ENCODE results near the gene OR4X1. TPM values are rescaled to one million over a fixed set of nuclear protein-coding genes. Genes with fewer than 3 reads are reported as not detected.
A peak's percentile ranks its signal among the peaks of the same experiment; 100 is the strongest.
"Not testable (repeated sequence)": the region's sequence is repeated elsewhere in the genome, so short reads cannot be mapped to it uniquely, and the experiment has no call there.

Gene OR4X1
- polyA plus RNA-seq, 4 donors, result not detected

DNA sequence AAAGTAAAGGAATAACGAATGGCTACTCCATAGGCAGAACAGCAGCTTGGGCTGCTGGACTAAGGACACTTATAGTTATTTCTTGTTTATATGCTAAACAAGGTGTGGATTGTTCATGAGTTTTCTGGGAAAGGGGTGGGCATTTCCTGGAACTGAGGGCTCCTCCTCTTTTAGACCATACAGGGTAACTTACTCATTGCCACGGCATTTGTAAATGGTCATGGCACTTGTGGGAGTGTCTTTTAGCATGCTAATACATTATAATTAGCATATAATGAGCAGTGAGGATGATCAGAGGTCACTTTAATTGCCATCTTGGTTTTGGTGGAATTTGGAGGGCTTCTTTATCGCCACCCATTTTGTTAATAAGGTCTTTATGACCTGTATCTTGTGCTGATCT is 7.0 kb downstream of the OR4X1 start:
- 62 to 69% (median 62%) methylated on average over 3 of the region's 3 CpGs for WGBS, 3 donors
- H3K36me3 ChIP-seq (ENCODE audit: control insufficient read depth in 3 of 3, insufficient read depth in 2 of 3, low read depth in 1 of 3, low read length in 3 of 3), result no peaks in the 10 kb centered on the region
- H3K4me3 ChIP-seq (ENCODE audit: low read depth in 1 of 3, low read length in 3 of 3), result no peak overlapping the region
- H3K27ac ChIP-seq (ENCODE audit: low read depth in 1 of 3, low read length in 2 of 3), result no peak overlapping the region
- peaks cover 0 to 3% of the 10 kb centered on the region in 2 donors for H3K9me3 ChIP-seq (ENCODE audit: control insufficient read depth in 2 of 2, insufficient read depth in 1 of 2, low read depth in 1 of 2, low read length in 1 of 2)
- H3K4me1 ChIP-seq (ENCODE audit: control insufficient read depth in 3 of 3, insufficient read depth in 2 of 3, low read depth in 1 of 3, low read length in 2 of 3), result no peaks in the 10 kb centered on the region
- no peak for FAIRE-seq
- H3K27me3 ChIP-seq (ENCODE audit: control insufficient read depth in 3 of 3, insufficient read depth in 3 of 3, low read length in 3 of 3), result peaks cover 0 to 5% (median 0%) of the 10 kb centered on the region in 3 donors
- DNase-seq, result no peak

- Histone ChIP-seq H3K4me3 (ENCODE audit: low read depth in 1 of 3, low read length in 3 of 3) (no peak overlapping the region), H3K27ac (ENCODE audit: low read depth in 1 of 3, low read length in 2 of 3) (no peak overlapping the region), H3K27me3 (ENCODE audit: control insufficient read depth in 3 of 3, insufficient read depth in 3 of 3, low read length in 3 of 3) (peaks cover 0 to 5% (median 0%) of the 10 kb centered on the region in 3 donors), H3K9me3 (ENCODE audit: control insufficient read depth in 2 of 2, insufficient read depth in 1 of 2, low read depth in 1 of 2, low read length in 1 of 2) (peaks cover 0 to 3% of the 10 kb centered on the region in 2 donors), H3K36me3 (ENCODE audit: control insufficient read depth in 3 of 3, insufficient read depth in 2 of 3, low read depth in 1 of 3, low read length in 3 of 3) (no peaks in the 10 kb centered on the region), H3K4me1 (ENCODE audit: control insufficient read depth in 3 of 3, insufficient read depth in 2 of 3, low read depth in 1 of 3, low read length in 2 of 3) (no peaks in the 10 kb centered on the region)
- no peak for DNase-seq
- WGBS, 3 donors, result 25 to 56% (median 52%) methylated on average over 1 of the region's 1 CpG
- no peak for FAIRE-seq
These were observed 8.9 kb downstream of the OR4X1 start for GRCh38 chr11:48272606-48273005.

- Histone ChIP-seq H3K9me3 (ENCODE audit: control insufficient read depth in 2 of 2, insufficient read depth in 1 of 2, low read depth in 1 of 2, low read length in 1 of 2) (peaks cover 0 to 6% of the 10 kb centered on the region in 2 donors), H3K36me3 (ENCODE audit: control insufficient read depth in 3 of 3, insufficient read depth in 2 of 3, low read depth in 1 of 3, low read length in 3 of 3) (no peaks in the 10 kb centered on the region), H3K4me1 (ENCODE audit: control insufficient read depth in 3 of 3, insufficient read depth in 2 of 3, low read depth in 1 of 3, low read length in 2 of 3) (no peaks in the 10 kb centered on the region), H3K27ac (ENCODE audit: low read depth in 1 of 3, low read length in 2 of 3) (no peak within 1 kb of the TSS), H3K4me3 (ENCODE audit: low read depth in 1 of 3, low read length in 3 of 3) (no peak within 1 kb of the TSS), H3K27me3 (ENCODE audit: control insufficient read depth in 3 of 3, insufficient read depth in 3 of 3, low read length in 3 of 3) (no peaks in the 10 kb centered on the region)
- 61 to 65% (median 65%) methylated on average over 1 of the region's 1 CpG for WGBS, 3 donors
- FAIRE-seq (peak; percentile 97), DNase-seq (no peak)
These were observed 42.3 kb downstream of the OR4X1 start, which contains the start of gene OR4S1 for GRCh38 chr11:48305923-48306322. TSS of gene OR4S1 (plus strand) at chr11:48306223. CDS start at chr11:48306223, 0 bp downstream.

- H3K4me3 ChIP-seq (ENCODE audit: low read depth in 1 of 3, low read length in 3 of 3), result no peak overlapping the region
- peaks cover 0 to 9% of the 10 kb centered on the region in 2 donors for H3K9me3 ChIP-seq (ENCODE audit: control insufficient read depth in 2 of 2, insufficient read depth in 1 of 2, low read depth in 1 of 2, low read length in 1 of 2)
- WGBS, 3 donors, result 20 to 23% (median 23%) methylated on average over 5 of the region's 5 CpGs
- no peaks in the 10 kb centered on the region for H3K27me3 ChIP-seq (ENCODE audit: control insufficient read depth in 3 of 3, insufficient read depth in 3 of 3, low read length in 3 of 3)
- DNase-seq, result peak; percentile 39 to 61
- no peaks in the 10 kb centered on the region for H3K4me1 ChIP-seq (ENCODE audit: control insufficient read depth in 3 of 3, insufficient read depth in 2 of 3, low read depth in 1 of 3, low read length in 2 of 3)
- H3K36me3 ChIP-seq (ENCODE audit: control insufficient read depth in 3 of 3, insufficient read depth in 2 of 3, low read depth in 1 of 3, low read length in 3 of 3), result no peaks in the 10 kb centered on the region
- H3K27ac ChIP-seq (ENCODE audit: low read depth in 1 of 3, low read length in 2 of 3), result no peak overlapping the region
- no peak for FAIRE-seq
These were observed 44.2 kb downstream of the OR4X1 start for GRCh38 chr11:48307760-48308386.

GRCh38 chr11:48313590-48313989 is 49.9 kb downstream of the OR4X1 start:
- 60 to 76% (median 72%) methylated on average over 2 of the region's 2 CpGs for WGBS, 3 donors
- peaks cover 0 to 18% of the 10 kb centered on the region in 2 donors for H3K9me3 ChIP-seq (ENCODE audit: control insufficient read depth in 2 of 2, insufficient read depth in 1 of 2, low read depth in 1 of 2, low read length in 1 of 2)
- H3K4me1 ChIP-seq (ENCODE audit: control insufficient read depth in 3 of 3, insufficient read depth in 2 of 3, low read depth in 1 of 3, low read length in 2 of 3); H3K27me3 ChIP-seq (ENCODE audit: control insufficient read depth in 3 of 3, insufficient read depth in 3 of 3, low read length in 3 of 3); H3K36me3 ChIP-seq (ENCODE audit: control insufficient read depth in 3 of 3, insufficient read depth in 2 of 3, low read depth in 1 of 3, low read length in 3 of 3); FAIRE-seq; H3K27ac ChIP-seq (ENCODE audit: low read depth in 1 of 3, low read length in 2 of 3); DNase-seq; H3K4me3 ChIP-seq (ENCODE audit: low read depth in 1 of 3, low read length in 3 of 3): not testable (repeated sequence)

Other genes starting within 250 kb of the OR4X1 start
- not detected for gene OR4B1, start 47.1 kb upstream of the OR4X1 start, polyA plus RNA-seq
- gene OR4X2, start 18.8 kb upstream of the OR4X1 start, polyA plus RNA-seq, result not detected
- not detected for gene OR4S1, start 42.4 kb downstream of the OR4X1 start, polyA plus RNA-seq
- not detected for gene OR4C3, start 61.1 kb downstream of the OR4X1 start, polyA plus RNA-seq
- gene OR4C5, start 102.6 kb downstream of the OR4X1 start, polyA plus RNA-seq, result not detected
- gene OR4A47, start 224.9 kb downstream of the OR4X1 start, polyA plus RNA-seq, result not detected

Data from small intestine (tissue), 7 donors.